Activated CD4-positive, alpha-beta T cell treated with anti-CD3 and anti-CD28 coated beads for 4 hours (primary cell): ENCODE measurements around the gene RASA1.
A peak's percentile ranks its signal among the peaks of the same experiment; 100 is the strongest.
"Not testable (repeated sequence)": the region's sequence is repeated elsewhere in the genome, so short reads cannot be mapped to it uniquely, and the experiment has no call there.

Experiments
- DNase-seq, 2 donors: peaks; one replicate each; pipeline ENCODE4 v3.0.0-alpha.2; 2020

The RASA1 gene

GRCh38 chr5:87287266-87287665 lies 19.6 kb downstream of the RASA1 start:
- not testable (repeated sequence) for DNase-seq

- no peak for DNase-seq
Observed at GRCh38 chr5:87298692-87299362, 31.1 kb downstream of the RASA1 start.

GRCh38 chr5:87300176-87300575 lies 32.5 kb downstream of the RASA1 start:
- DNase-seq: no peak

- peak; percentile 53 to 55 for DNase-seq
Observed at GRCh38 chr5:87300744-87301143, 33.1 kb downstream of the RASA1 start.

- no peak for DNase-seq
Observed at GRCh38 chr5:87302061-87302460, 34.4 kb downstream of the RASA1 start.

- no peak for DNase-seq
Observed at GRCh38 chr5:87303324-87303723, 35.6 kb downstream of the RASA1 start.

GRCh38 chr5:87306090-87306489 lies 38.4 kb downstream of the RASA1 start:
- not testable (repeated sequence) for DNase-seq

- no peak for DNase-seq
Observed at GRCh38 chr5:87307796-87308423, 40.2 kb downstream of the RASA1 start.

- DNase-seq: no peak
Observed at GRCh38 chr5:87311405-87312279, 44.0 kb downstream of the RASA1 start.

- DNase-seq: no peak
Observed at GRCh38 chr5:87313216-87313615, 45.5 kb downstream of the RASA1 start.

GRCh38 chr5:87319469-87319868 lies 51.8 kb downstream of the RASA1 start:
- no peak for DNase-seq

- no peak for DNase-seq
Observed at GRCh38 chr5:87321605-87322004, 53.9 kb downstream of the RASA1 start.

GRCh38 chr5:87322381-87322780 lies 54.7 kb downstream of the RASA1 start:
- no peak for DNase-seq

GRCh38 chr5:87327998-87328397 lies 60.3 kb downstream of the RASA1 start:
- no peak for DNase-seq

GRCh38 chr5:87329114-87329513 lies 61.4 kb downstream of the RASA1 start:
- DNase-seq: no peak

GRCh38 chr5:87339986-87340385 lies 72.3 kb downstream of the RASA1 start:
- no peak for DNase-seq

- no peak for DNase-seq
Observed at GRCh38 chr5:87340716-87341115, 73.0 kb downstream of the RASA1 start.

- DNase-seq: no peak
Observed at GRCh38 chr5:87347272-87347671, 79.6 kb downstream of the RASA1 start.

GRCh38 chr5:87347841-87348240 lies 80.2 kb downstream of the RASA1 start:
- no peak for DNase-seq

- no peak for DNase-seq
Observed at GRCh38 chr5:87354496-87354895, 86.8 kb downstream of the RASA1 start.

- DNase-seq: no peak
Observed at GRCh38 chr5:87359106-87359505, 91.4 kb downstream of the RASA1 start.

GRCh38 chr5:87360132-87360531 lies 92.4 kb downstream of the RASA1 start:
- no peak for DNase-seq

- no peak for DNase-seq
Observed at GRCh38 chr5:87361031-87361445, 93.4 kb downstream of the RASA1 start.
